NB4 (cell line): Measurements from ENCODE around the gene GAS6.
A peak's percentile ranks its signal among the peaks of the same experiment; 100 is the strongest.

Source experiments
- DNase-seq: peaks from one replicate; pipeline ENCODE4 v3.0.0; 2010; ENCODE audit warnings: low read depth
- H3K4me3 ChIP-seq: one replicate; pipeline ENCODE4 v1.5.1; 2011; ENCODE audit warnings: mild to moderate bottlenecking, low read depth, low read length, moderate library complexity
- MYC ChIP-seq: IDR thresholded peaks from 2 replicates; pipeline ENCODE4 v1.6.1; 2011; ENCODE audit warnings: low read depth, low read length
- POLR2A ChIP-seq: IDR thresholded peaks from 2 replicates; pipeline ENCODE4 v1.6.1; 2011; ENCODE audit warnings: mild to moderate bottlenecking; ENCODE audit not compliant: insufficient read length; ENCODE audit errors: extremely low read depth
- TF ChIP-seq, protein P1 (sequence below): IDR thresholded peaks from one replicate; pipeline ENCODE4 v1.5.1; 2012; ENCODE audit warnings: low read depth, low read length
- TF ChIP-seq, protein P2 (sequence below): IDR thresholded peaks from 2 replicates; pipeline ENCODE4 v1.6.1; 2011; ENCODE audit warnings: low read depth, low read length

The GAS6 gene

DNA sequence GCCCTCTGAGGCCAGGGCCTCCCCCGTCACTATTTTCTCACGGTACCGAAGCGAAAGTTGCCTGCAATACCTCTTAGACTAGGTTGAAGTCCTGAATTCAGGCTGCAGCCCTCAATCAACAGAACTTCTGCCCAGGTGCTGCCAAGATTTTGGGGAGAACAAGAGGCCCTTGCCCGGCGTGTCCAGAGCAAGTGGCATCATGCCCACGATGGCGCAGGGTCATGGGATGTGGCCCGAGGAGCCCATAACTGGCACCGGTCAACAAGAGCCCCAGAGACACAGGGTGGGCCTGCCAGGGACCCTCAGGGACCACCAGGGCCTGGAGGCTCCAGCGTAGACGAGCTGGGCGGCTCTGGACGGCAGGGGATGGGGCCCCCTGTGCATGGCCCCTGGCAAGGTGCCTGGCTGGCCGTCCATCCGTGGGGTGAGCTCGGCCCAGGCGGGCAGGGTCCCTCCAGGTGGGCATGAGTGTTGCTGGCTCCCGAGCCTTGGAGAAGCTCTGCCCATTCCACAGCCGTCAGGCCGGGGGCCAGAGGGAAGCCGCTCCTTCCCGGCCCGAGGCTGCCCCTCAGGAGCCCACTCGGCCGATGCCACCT lies 45.1 kb downstream of the GAS6 start:
- TF ChIP-seq, protein P1, sequence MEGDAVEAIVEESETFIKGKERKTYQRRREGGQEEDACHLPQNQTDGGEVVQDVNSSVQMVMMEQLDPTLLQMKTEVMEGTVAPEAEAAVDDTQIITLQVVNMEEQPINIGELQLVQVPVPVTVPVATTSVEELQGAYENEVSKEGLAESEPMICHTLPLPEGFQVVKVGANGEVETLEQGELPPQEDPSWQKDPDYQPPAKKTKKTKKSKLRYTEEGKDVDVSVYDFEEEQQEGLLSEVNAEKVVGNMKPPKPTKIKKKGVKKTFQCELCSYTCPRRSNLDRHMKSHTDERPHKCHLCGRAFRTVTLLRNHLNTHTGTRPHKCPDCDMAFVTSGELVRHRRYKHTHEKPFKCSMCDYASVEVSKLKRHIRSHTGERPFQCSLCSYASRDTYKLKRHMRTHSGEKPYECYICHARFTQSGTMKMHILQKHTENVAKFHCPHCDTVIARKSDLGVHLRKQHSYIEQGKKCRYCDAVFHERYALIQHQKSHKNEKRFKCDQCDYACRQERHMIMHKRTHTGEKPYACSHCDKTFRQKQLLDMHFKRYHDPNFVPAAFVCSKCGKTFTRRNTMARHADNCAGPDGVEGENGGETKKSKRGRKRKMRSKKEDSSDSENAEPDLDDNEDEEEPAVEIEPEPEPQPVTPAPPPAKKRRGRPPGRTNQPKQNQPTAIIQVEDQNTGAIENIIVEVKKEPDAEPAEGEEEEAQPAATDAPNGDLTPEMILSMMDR = no peak
- TF ChIP-seq, protein P2, sequence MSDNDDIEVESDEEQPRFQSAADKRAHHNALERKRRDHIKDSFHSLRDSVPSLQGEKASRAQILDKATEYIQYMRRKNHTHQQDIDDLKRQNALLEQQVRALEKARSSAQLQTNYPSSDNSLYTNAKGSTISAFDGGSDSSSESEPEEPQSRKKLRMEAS = no peak
- TF ChIP-seq POLR2A (no peak), MYC (no peak)
- H3K4me3 ChIP-seq = no peak overlapping the region
- DNase-seq = no peak

DNA sequence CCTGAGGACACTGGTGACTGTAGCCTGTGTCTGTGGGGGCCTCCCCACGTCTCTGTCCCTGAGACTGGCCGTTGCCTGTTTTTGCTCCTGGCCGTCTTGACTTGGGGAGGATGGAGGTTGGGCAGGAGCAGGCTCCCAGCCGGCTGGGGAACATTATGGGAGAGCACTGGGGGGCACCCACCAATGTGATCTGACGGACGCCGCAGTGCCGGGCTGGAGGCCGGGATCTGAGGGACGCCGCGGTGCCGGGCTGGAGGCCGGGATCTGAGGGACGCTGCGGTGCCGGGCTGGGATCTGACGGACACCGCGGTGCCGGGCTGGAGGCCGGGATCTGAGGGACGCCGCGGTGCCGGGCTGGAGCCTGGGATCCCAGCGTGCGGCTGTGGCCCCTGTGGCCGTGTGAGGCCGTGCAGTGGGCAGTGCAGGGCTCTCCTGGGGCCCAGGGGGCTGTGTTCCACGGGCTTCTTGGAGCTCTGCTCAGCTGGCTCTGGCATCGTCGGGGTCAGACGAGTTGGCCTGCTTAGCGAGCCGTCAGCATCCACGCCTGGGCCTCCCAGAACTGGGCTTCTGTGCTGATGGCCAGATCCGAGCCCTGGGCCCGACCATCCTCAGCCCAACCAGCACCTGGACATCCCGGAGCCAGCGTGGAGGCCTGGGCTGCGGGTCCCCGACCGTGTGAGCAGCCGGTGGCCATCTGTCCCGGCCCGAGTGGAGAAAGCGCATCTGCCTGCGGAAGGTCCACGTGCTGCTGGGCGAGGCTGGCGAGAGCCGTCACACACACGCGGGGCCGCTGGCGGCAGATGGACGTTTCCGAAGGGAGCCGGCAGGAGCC lies 45.8 kb downstream of the GAS6 start:
- H3K4me3 ChIP-seq = no peak overlapping the region
- no peak for DNase-seq
- TF ChIP-seq POLR2A (no peak), MYC (no peak)
- TF ChIP-seq, protein P1 = no peak
- TF ChIP-seq, protein P2 = no peak

DNA sequence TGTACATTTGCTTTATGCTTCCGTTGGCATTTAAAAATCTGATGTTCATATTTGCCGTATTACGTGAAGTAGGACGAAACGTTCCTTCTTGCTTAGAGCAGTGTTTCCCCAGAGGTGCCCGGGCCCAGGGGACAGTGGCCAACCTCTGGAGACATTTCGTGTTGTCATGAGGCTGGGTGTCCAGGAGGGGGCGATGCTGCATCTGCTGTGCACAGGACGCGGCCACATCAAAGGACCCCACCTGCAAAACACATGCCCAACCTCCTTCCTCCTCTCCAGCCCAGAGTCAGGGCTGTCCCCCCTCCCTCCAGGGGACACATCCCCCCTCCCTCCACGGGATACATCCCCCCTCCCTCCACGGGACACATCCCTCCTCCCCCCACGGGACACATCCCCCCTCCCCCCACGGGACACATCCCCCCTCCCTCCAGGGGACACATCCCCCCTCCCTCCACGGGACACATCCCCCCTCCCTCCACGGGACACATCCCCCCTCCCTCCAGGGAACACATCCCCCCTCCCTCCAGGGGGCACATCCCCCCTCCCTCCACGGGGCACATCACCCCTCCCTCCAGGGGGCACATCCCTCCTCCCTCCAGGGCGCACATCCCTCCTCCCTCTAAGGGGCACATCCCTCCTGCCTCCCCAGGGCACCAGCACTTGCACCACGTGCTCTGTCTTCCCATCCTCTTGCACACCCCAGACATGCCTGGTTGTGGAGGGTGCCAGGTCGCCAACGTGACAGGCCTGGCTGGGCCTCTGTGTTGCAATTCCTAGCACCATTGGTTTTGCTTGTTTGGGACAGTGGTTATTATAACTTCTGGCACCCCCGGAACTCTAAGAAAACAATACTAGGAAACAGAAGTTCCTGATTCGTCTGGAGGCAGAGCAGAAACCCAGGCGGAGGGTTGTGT lies 46.7 kb downstream of the GAS6 start:
- TF ChIP-seq MYC (peak; percentile 80), POLR2A (no peak)
- TF ChIP-seq, protein P1 = peak; percentile 78
- TF ChIP-seq, protein P2 = peak; percentile 88
- peak overlapping the region; percentile 81 for H3K4me3 ChIP-seq
- DNase-seq = peak; percentile 89

DNA sequence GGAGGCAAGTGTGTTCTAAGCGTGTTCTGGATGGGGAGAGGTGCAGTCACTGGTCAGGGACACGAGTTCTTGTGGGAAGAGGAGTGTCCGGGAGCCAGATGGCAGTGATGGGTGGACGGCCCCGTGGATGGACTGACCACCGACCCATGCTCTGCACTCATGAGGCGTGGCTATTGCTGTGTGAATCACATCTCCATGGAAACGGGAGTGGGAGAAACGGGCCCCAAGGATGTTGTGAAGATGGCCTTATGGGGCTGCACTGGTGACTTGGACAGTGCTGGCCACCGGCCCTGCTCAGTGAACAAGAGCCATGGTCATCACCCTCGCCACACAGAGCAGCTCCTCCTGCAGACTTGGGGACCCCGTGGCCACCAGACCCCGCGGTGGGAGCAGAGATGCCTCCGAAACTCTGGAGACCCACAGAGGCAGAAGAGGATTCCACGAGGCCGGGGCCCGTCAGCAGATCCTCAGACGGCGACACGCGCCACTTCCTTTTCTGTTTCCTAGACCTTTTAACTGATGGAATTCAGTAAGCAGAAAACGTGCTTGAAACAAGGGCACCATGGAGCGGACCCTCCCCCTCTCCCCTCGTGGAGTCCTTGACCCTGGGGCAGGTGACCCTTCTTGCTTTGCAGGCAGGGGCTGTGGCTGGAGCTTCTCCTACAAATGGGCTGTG lies 47.5 kb downstream of the GAS6 start:
- TF ChIP-seq POLR2A = no peak
- TF ChIP-seq MYC = no peak
- TF ChIP-seq, protein P2 = no peak
- TF ChIP-seq, protein P1 = no peak
- peak; percentile 39 for DNase-seq
- peak overlapping the region; percentile 81 for H3K4me3 ChIP-seq
